AG10803 (cell line): ENCODE results near the gene GAPVD1.

ENCODE experiments used
- DNase-seq: peaks from one replicate; pipeline ENCODE4 v3.0.0; 2010; ENCODE audit warnings: low read depth
- H3K4me3 ChIP-seq: 2 replicates; pipeline ENCODE4 v1.5.1; 2011; ENCODE audit warnings: mild to moderate bottlenecking, low read length, control low read depth
- TF ChIP-seq, protein P1 (sequence below): conservative IDR thresholded peaks from 2 replicates; pipeline ENCODE4 v1.5.1; 2011; ENCODE audit warnings: mild to moderate bottlenecking, low read length, control low read depth, inconsistent platforms

GAPVD1 gene

DNA sequence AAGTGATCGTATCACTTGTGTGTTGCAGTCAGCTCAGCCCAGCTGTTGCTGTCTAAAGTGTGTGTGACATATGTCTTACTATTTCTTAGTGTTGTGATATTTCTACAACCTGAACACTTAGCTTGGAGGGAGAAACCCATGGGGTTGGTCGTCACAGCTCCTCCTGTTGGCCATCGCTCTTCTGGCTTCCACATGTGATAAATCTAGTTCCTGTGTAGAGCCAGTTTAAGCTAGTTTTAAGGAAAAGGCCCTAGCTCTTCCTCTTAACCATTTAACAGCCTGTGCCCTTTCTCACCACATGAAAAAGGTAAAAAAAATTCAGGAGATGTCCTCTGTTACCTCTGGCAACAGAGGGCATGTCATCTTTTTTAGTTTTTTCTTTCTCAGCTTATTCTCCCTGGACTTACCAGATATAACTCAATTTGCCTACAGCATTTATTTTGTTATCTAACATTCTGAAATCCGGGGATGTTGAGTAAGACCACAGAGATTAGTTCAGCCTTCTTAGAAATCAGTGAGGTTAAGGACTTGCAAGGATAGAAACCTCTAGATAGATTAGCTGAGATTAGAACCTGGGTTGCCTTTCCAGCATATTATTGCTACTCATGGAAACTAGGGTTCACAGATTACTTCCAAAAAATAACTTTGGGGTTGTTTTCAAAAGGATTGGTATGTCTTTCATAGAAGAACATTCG is 100.4 kb downstream of the GAPVD1 start:
- DNase-seq: no peak
- H3K4me3 ChIP-seq: no peak overlapping the region
- TF ChIP-seq, protein P1, sequence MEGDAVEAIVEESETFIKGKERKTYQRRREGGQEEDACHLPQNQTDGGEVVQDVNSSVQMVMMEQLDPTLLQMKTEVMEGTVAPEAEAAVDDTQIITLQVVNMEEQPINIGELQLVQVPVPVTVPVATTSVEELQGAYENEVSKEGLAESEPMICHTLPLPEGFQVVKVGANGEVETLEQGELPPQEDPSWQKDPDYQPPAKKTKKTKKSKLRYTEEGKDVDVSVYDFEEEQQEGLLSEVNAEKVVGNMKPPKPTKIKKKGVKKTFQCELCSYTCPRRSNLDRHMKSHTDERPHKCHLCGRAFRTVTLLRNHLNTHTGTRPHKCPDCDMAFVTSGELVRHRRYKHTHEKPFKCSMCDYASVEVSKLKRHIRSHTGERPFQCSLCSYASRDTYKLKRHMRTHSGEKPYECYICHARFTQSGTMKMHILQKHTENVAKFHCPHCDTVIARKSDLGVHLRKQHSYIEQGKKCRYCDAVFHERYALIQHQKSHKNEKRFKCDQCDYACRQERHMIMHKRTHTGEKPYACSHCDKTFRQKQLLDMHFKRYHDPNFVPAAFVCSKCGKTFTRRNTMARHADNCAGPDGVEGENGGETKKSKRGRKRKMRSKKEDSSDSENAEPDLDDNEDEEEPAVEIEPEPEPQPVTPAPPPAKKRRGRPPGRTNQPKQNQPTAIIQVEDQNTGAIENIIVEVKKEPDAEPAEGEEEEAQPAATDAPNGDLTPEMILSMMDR: peak; percentile 23; the same call in 1 of the 2 replicates

DNA sequence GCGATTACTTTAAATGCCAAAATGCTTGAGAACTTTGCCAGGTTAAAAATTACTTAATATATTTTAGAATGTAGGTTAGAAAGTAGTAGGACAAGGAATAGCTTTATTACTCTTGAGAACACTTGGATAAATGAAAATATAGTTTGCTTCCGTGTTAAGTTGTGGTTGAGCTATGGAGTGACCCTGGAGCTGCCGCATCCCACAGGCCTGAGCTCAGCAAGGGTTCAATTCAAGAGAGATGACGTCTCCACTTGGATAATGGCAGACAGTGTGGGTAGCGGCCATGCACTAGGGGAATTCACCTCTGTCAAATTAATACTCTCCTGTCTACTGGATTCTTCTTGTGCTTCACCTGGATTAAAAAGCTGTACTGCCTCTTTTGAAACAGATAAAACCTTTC is 105.0 kb downstream of the GAPVD1 start:
- TF ChIP-seq, protein P1: no peak
- no peak overlapping the region for H3K4me3 ChIP-seq
- no peak for DNase-seq

DNA sequence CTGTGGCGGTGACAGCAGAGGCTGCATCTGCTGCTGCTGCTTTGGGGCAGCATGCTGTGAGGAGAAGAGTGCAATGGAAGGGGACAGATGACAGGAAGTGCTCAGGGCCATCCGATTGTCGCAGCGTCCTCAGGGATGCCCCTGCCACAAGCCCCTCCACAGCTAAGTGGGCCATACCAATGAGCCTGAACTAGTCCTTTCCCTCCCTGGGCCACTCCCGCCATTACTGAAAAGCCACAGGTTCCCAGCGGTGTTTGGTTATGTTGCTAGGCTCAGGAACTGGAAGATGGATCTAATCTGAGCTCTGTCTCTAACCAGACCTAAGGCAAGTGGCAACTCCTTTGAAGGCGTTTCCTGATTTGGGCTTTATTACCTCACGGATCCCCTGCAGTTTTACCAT is 109.2 kb downstream of the GAPVD1 start:
- DNase-seq: no peak
- H3K4me3 ChIP-seq: no peak overlapping the region
- TF ChIP-seq, protein P1: no peak

DNA sequence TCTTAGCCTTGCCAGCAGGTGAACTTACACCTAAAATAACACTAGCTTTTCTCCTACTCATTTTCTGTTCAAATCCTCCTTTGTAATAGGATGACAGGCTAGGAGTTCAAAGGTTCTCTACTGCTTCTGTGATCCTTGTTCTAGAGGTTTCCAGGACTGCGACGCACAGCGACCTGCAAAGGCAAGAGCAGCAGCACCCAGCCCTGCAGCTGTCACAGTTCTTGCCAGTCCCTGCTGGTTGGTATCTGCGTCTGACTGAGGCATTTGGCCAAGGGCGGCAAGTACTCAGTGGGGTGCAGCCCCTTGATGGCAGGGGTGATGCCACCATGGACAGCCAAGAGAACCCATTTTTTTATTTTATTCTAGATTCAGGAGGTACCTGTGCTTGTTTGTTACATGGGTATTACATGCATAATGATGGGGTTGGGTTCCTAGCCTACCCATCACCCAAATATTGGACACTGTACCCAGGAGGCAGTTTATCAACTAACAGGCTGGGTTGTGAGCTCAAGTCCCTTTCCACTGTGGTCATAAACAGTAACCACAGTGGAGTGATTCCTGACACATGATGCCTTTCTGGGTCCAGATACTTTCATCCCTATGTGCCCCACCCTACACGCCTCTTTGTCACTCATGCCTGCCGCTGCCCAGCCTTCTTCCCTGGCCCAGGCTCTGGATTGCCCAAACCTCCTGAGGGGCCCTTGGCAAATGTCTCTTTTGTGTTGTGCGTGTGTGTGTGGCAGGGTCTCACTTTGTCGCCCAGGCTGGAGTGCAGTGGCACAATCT is 111.0 kb downstream of the GAPVD1 start:
- DNase-seq: no peak
- TF ChIP-seq, protein P1: no peak

DNA sequence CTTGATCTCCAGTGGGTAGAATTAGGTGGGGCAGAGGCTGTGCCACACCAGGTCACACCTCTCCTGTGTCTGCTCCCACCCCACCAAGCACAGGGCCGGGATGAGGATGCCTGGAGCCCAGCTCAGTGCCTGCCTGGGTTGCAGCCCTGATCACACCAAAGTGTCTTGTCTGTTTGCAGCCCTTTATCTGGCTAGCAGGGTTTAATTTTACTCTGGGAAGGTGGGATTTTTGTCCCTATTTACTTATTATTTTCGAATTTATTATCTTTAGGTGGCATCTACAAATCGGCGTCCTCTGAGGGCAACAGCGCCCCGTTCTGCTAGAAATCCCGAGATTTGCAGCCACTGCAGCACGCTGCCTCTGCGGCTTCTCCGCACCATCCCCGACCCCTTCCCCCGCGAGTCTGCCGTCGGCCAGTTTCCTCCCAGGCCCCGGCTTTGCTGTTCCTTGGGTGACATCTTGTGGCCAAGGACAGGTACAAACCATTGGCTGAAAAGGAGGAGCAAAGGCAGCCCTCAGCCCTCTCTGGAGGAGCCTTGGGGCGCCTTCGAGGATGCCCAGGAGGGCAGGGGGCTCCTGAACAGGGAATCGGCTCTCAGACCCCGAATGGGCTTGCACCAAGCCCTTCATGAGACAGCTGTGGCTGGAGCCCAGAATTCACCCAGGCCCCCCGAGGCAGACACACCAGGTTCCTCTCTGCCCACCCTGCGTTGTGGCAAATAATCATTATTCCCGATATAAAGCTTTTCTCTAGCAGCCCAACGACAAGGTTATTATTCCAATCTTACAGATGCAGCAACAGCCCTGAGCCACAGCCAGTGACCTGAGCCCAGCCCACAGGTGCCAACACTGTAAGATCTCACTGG is 113.0 kb downstream of the GAPVD1 start:
- peak; percentile 70 for DNase-seq
- TF ChIP-seq, protein P1: peak; percentile 76
- H3K4me3 ChIP-seq: peak overlapping the region; percentile 53

More for the DNA sequence above, 111.0 kb downstream of the GAPVD1 start:
- H3K4me3 ChIP-seq: no peak overlapping the region

DNA sequence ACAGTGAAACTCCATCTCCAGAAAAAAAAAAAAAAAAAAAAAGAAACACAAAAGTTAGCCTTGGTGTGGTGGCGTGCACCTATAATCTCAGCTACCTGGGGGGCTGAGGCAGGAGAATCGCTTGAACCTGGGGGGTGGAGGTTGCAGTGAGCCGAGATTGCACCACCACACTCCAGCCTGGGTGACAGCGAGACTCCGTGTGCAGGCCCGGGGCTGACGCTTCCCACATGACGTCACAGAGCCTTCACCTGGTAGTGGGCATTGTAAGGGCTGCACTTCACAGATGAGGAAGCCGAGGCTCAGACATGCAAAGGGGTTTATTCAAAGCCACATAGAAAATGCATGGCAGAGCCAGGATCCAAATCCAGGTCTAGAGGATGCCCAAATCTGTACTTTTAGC is 114.2 kb downstream of the GAPVD1 start:
- TF ChIP-seq, protein P1: no peak
- H3K4me3 ChIP-seq: no peak overlapping the region
- DNase-seq: no peak
